ENCODE data around the gene L3MBTL1.

L3MBTL1 gene

GRCh38 chr20:43508106-43508505 lies 609 bp downstream of the L3MBTL1 start:
- DNase-seq = peak in 1 of 2 experiments; percentile 30

DNA sequence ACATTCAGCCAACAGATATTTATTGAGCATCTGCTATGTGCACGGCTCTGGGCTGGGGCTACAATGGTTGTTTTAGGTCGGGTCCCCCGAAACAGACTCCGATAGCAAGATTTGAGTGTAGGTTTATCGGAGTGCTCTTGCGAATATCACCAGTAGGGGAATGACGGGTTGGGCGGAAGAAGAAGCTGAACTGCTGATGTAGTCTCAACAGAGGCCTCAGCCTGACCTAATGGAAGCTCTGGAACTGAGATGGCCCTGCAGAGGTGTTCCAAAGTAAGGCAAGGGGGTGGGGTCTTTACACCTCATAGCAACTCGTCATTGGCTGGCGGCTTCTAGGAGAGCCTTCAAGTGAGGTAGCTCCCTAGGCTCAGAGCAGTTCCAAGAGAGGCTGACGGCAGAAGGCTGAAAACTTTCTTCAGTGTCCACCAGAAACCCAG lies 1.1 kb downstream of the L3MBTL1 start:
- DNase-seq = peak; percentile 8 to 19

DNA sequence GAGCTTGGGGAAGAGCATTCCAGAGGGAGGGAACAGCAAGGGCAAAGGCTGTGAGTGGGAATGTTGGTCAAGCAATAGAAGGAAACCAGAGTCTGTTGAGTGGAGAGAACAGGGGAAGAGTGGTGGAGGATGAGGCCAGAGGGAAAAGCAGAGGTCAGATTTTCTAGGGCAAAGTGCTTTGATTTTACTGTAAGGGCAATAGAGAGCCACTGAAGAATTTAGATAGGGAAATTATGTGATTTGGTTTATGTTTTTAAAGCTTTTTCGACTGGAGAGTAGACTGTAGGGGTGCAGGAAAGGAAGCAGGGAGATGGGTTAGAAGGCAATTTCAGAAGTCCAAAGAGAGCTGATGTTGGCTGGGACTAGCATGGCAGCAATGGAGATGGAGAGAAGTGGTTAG lies 4.4 kb downstream of the L3MBTL1 start:
- no peak for DNase-seq

DNA sequence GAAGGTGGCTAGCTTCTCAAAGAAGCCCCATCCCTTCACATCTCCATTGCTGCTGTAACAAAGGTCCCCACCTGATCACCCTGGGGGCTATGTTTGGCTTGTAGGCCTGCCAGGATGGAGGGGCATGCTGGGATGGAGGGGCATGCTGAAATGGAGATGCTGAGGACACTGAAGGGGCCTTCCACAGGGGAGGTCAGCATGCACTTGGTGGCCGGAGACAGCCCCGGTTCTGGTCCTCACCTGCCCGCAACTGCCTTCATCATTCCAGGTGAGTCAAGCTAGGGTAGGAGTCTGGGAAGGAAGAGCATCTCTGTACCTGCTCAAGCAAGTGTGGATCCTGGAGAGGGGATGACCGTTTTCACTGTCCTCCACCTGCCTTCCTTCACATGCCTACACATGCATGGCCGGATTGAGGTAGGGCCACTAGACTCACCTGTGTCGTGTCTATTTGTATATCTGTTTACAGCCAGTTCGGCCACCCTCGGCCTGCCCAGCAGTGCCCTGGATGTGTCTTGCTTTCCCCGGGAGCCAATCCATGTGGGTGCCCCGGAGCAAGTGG lies 6.0 kb downstream of the L3MBTL1 start:
- no peak for DNase-seq

GRCh38 chr20:43513931-43514647 lies 6.6 kb downstream of the L3MBTL1 start:
- DNase-seq = peak; percentile 98 to 99

- DNase-seq = peak in 1 of 2 experiments; percentile 58
These were observed 7.1 kb downstream of the L3MBTL1 start for GRCh38 chr20:43514648-43514999.

- no peak for DNase-seq
These were observed 8.1 kb downstream of the L3MBTL1 start for GRCh38 chr20:43515628-43516027.

DNA sequence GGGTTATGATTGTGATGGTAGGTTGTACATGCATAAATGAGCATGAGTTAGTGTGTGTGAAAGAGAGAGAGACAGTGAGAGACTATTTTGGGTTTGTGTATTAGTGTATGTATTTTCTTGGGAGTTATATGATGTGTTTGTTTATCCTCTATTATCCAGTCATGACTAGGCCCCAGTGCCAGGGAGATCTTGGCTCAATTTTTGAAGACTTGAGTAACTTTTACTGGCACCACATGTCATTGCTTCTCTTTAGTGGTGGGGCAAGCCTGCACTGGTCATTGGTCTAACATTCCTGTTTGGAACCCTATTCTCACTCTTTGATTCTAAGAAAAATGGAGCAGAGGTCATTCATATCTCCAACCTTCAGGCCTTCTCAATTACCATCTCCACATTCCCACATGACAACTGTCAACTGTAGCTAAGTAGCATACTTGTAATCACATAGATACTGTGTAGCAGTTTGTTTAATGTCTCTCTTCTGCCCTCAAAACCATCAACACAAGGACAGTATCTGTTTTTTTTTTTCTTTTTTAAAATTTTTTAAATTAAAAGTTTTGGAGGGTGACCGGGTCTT lies 8.8 kb downstream of the L3MBTL1 start:
- no peak for DNase-seq

DNA sequence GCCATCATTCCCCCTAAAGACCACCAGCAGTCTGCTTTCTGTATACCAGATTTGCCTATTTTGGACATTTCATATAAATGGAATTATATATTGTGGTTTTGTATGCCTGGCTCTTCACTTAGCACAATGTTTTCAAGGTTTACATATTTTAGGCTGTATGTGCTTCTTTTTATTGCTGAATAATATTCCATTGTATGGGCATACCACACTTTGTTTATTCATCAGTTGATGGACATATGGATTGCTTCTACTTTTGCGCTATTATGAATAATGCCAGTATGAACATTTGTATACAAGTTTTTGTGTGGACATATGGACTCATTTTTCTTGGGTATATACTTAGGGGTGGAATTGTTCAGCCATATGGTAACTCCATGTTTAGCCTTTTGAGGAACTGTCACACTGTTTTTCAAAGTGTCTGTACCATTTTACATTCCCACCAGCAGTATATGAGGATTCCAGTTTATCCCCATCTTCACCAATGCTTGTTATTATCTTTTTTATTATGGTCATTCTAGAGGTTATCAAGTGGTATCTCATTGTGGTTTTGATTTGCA lies 12.7 kb downstream of the L3MBTL1 start:
- no peak for DNase-seq

DNA sequence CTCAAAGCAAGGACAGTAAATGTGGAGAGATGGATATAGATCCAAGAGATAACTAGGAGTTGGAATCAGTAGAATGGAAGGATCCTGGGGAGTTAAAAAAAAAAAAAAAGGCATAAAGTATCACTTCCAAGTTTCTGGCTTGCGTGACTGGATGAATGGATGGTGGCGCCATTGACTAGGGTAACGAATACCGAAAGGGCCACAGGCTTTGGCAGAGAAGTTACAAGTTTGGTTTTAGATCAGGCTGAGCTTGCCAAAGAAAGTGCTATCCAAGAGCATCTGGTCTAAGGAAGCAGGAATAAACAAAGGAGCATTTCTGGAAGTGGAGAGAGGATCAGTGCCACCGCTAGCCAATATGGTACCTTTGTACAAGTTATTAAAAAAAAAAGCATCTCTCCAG lies 17.5 kb downstream of the L3MBTL1 start:
- no peak for DNase-seq

DNA sequence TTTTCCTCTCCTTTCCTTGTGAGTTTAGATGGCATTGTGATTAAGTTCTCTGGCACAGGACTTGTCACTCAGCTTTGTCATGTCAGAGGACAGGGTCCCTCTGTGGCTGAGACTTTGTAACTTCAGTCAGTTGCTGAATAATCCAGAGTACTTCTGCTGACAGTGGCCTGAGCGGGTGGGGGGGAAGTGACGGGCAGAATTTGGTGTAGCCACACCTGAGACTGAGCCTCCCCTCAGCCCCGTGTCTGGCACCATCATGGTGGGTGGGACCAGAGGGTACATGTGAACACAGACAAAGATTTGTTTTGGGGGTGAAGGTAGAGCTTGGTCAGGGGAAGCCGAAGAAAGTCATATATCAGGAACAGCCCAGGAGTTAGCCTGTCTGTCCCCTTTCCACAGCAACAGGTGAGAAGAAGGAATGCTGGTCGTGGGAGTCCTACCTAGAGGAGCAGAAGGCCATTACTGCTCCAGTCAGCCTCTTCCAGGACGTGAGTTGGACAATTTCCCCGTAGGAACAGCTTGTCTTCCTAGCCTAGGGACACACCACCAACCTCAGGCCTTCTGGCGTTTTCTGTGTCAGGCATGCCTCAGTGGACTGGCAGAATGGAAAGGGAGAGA lies 20.9 kb downstream of the L3MBTL1 start:
- DNase-seq = no peak

DNA sequence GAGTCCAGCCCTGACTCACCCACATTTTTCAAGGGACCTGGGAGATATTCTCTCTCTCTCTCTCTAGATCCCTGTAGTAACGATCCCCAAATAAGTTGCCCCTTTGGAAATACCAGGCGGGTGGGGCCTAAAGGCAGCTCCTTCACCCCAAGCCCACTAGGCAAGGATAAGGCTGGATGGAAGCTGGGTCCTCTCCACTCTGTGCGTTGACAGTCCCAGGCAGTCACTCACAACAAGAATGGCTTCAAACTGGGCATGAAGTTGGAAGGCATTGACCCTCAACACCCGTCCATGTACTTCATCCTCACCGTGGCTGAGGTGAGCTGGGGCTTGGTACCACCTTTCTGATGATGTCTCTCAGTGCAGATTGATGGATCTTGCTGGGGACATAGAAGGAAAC lies 21.6 kb downstream of the L3MBTL1 start:
- DNase-seq = no peak

DNA sequence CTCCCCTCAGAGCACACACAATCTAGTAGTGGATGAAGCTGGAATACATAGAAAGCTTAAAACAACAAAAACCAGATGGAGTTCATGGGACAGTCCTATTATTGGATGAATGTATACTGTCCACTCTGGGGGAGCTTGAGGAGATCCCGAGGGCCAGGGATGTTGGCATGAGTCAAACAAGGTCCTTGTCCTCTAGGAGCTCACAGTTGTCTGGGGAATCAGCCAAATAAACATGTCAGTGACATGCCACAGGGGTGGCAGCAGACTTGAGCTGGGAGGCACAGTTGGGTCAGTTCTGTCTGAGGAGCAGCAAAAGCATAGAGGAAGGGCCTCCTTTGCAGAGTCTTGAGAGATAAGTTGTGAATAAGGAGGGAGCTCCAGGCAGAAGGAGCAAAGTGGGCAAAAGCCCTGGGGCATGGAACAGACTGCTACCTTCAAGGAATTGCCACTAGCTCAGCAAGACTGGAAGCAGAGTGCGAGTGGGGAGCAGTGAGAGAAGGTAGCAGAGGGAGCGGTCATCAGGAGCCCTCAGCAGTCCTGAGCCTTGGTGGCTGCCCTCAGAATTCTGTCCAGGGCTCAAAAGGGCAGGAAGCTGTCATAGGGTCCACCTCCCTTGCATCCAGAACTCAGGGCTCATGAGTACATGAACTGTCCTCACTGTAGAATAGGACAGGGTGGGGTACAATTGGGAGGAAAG lies 22.1 kb downstream of the L3MBTL1 start:
- no peak for DNase-seq

DNA sequence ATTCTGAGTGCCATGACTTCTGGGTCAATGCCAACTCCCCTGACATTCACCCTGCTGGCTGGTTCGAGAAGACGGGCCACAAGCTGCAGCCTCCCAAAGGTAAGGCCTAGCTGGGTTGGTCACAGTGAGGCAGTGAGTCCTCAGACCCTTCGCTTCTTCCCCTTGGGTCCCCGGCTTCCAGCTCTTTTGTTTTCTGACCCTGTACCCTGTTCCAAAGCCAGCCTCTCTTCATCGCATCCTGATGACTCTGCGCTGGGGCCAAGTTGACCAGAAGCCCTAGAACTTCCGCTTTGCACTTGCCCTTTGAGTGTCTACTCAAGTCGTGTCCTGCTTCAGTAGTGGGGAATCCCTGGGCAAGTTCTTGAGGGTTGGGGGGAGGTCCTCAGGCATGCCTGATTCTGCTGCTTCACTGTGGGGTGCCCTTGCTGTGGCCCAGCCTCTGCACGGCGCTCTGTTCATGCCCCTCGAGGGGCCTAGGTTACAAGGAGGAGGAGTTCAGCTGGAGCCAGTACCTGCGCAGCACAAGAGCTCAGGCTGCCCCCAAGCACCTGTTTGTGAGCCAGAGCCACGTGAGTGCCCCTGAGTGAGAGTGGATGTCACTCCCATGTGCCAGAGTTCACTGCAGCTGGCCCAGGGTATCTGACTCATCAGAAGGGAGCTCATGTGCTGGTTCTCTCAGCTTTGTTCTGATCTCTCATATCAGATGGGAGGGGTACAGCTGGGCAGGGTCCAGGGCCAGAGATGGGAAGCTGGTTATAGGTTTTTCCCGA lies 23.0 kb downstream of the L3MBTL1 start:
- DNase-seq = no peak

GRCh38 chr20:43531091-43531443 lies 23.6 kb downstream of the L3MBTL1 start:
- no peak for DNase-seq

DNA sequence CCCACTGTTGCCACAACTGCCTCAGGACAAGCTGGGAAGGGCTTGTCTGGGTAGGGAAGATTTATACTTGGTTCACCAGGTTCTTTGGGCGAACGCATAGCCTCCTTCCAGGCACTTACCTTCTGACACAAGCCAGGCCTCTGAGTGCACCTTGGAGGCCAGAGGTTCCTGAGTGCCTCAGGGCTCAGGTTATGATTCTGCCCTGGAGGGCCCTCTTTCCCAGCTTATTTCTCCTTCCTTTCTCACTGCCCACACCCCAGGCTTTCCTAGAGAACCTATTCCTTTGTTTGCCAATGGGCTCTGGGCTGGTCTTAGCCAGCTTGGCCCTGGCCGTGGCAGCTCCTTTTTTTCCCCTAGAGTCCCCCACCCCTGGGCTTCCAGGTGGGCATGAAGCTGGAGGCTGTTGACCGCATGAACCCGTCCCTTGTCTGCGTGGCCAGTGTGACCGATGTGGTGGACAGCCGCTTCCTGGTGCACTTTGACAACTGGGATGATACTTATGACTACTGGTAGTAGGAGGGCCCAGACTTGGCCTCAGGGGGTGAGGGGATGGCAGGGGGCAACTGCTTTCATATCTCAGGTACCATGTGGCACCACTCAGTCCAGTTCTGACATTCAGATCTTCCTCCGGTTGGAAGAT lies 25.0 kb downstream of the L3MBTL1 start:
- DNase-seq = no peak

DNA sequence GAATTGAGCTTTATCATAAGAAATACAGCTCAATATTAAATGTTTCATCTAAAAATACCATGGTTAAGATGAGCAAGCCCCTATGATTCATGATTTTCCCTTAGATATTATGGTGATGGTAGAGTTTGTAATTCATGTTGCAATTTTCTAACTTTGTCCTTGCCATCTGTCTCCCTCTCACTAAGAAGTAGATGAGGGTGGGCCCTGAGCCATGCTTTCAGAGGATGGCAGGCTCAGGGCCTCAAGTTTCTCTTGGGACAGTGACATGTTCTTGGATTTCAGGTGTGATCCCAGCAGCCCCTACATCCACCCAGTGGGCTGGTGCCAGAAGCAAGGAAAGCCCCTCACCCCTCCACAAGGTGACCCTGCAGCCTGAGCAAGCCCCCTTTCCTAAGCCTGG lies 25.6 kb downstream of the L3MBTL1 start:
- no peak for DNase-seq

DNA sequence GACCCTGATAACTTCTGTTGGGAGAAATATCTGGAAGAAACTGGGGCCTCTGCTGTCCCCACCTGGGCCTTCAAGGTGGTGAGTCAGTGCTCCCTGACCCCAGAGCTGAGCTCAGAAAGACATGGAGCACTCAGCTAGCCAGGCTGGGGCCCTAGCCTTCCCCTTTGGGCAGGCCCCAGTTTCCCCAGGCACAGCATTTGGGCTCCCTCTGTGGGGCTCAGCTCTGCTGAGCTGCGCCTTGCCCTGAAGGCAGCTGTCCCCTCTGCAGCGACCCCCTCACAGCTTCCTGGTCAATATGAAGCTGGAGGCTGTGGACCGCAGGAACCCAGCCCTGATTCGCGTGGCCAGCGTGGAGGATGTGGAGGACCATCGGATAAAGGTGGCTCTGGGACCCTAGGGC lies 26.5 kb downstream of the L3MBTL1 start:
- DNase-seq = no peak

GRCh38 chr20:43534791-43535350 lies 27.4 kb downstream of the L3MBTL1 start:
- no peak for DNase-seq

DNA sequence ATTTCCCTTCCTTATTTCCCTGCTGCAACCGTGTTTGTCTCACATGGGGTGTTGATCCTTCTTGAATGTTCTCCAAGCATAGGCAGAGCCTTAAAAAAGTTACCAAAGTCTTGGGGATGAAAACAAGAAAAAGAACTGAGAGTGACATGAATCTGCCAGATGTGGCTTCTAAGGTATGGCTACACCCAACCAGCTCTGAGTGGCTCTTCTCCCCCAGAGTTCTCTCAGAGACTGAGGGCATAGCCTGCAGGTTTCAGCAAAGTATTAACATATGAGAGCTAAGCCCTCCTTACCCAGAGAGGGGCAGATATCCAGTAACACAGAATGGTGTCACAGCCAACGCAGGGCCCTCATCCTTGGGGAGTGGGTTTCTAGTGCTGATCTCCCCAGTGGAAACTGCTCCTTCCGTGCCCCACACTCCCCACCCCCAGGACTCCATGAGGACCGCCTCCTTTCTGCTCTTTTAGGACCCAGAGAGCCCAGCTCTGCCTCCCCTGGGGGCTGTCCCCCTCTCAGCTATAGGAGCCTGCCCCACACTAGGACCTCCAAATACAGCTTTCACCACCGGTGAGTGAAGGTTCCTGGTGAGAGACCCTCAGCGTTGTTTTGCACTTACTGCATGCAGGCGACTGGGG lies 28.0 kb downstream of the L3MBTL1 start:
- DNase-seq = no peak

Data from NCI-H526 (cell line).